Activated naive CD8-positive, alpha-beta T cell (primary cell): ENCODE data around the gene COG1.
A peak's percentile ranks its signal among the peaks of the same experiment; 100 is the strongest.

Source experiments
- H3K27ac Mint-ChIP-seq: one replicate; pipeline ENCODE4 v1.8.0; 2021; ENCODE audit warnings: mixed read lengths
- H3K27me3 Mint-ChIP-seq: one replicate; pipeline ENCODE4 v1.8.0; 2021; ENCODE audit warnings: mixed read lengths
- H3K36me3 Mint-ChIP-seq: one replicate; pipeline ENCODE4 v1.8.0; 2021; ENCODE audit warnings: mixed read lengths
- H3K4me1 Mint-ChIP-seq: one replicate; pipeline ENCODE4 v1.8.0; 2021; ENCODE audit warnings: low read depth, mixed read lengths
- H3K4me3 Mint-ChIP-seq: one replicate; pipeline ENCODE4 v1.8.0; 2021; ENCODE audit warnings: mild to moderate bottlenecking, mixed read lengths
- H3K9me3 Mint-ChIP-seq: one replicate; pipeline ENCODE4 v1.8.0; 2021; ENCODE audit warnings: low read depth, mixed read lengths

The COG1 gene

GRCh38 chr17:73224663-73225305, 31.9 kb downstream of the COG1 start:
- H3K27ac Mint-ChIP-seq, result no peak overlapping the region
- H3K27me3 Mint-ChIP-seq, result no peaks in the 10 kb centered on the region
- peaks cover 3% of the 10 kb centered on the region for H3K36me3 Mint-ChIP-seq
- H3K4me3 Mint-ChIP-seq, result no peak overlapping the region
- peaks cover 46% of the 10 kb centered on the region for H3K4me1 Mint-ChIP-seq
- no peaks in the 10 kb centered on the region for H3K9me3 Mint-ChIP-seq

DNA sequence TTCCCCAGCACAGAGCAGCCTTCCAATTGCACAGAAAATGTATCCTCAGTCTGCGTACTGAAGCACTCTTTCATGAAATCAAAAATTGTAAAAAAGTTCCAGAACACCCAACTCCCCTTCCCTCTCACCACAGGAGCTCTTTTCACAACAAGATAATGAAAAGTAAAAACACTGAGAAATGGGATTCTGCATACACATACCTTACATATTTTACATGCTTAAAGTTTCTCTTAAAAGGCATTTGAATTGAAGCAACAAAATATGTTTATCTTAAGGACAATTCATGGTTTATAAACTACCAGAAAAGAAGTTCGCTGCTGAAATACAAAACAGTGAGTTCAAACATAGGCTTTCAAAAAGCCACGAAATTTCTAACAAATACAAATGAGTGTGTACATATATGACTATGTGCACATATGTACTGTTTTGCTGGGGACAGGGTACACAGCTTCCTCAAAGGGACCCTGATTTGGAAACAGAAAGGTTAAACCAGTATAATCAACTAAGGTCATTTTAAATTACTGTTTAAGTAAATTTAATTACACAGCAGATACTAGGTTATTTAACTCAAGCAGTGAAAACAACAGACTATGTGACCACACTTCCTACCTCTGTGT, 33.8 kb downstream of the COG1 start:
- no peak overlapping the region for H3K4me3 Mint-ChIP-seq

GRCh38 chr17:73227379-73227778, 34.5 kb downstream of the COG1 start:
- H3K36me3 Mint-ChIP-seq, result peaks cover 3% of the 10 kb centered on the region
- no peaks in the 10 kb centered on the region for H3K27me3 Mint-ChIP-seq
- peak overlapping the region; percentile 14 for H3K4me3 Mint-ChIP-seq
- H3K27ac Mint-ChIP-seq, result peak overlapping the region; percentile 3
- H3K9me3 Mint-ChIP-seq, result no peaks in the 10 kb centered on the region
- peaks cover 62% of the 10 kb centered on the region for H3K4me1 Mint-ChIP-seq

More for the DNA sequence above, 33.8 kb downstream of the COG1 start:
- Mint-ChIP-seq H3K36me3 (peaks cover 3% of the 10 kb centered on the region), H3K9me3 (no peaks in the 10 kb centered on the region), H3K27me3 (no peaks in the 10 kb centered on the region), H3K4me1 (peaks cover 62% of the 10 kb centered on the region), H3K27ac (no peak overlapping the region)

DNA sequence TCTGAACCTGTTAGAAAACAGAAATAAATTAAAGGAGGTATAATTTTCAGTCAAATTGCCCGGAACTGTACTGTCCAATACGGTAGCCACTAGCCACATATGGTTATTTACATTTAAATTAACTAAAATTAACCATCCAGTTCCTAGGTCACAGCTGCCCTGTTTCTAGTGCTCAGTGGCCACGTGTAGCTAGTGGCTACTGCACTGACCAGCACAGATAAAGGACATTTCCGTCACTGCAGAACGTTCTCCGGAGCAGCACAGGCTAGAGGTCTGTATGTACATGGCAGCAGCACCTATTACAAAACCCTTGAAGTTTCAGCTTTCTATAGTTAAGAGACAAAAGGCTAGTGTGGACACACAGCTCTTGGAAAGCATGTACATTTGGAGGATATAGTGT, 35.1 kb downstream of the COG1 start:
- H3K27ac Mint-ChIP-seq, result no peak overlapping the region
- H3K4me3 Mint-ChIP-seq, result no peak overlapping the region
- peaks cover 4% of the 10 kb centered on the region for H3K36me3 Mint-ChIP-seq
- H3K9me3 Mint-ChIP-seq, result no peaks in the 10 kb centered on the region
- no peaks in the 10 kb centered on the region for H3K27me3 Mint-ChIP-seq
- H3K4me1 Mint-ChIP-seq, result peaks cover 63% of the 10 kb centered on the region

- Mint-ChIP-seq H3K4me1 (peaks cover 71% of the 10 kb centered on the region), H3K27ac (peak overlapping the region; percentile 17), H3K27me3 (no peaks in the 10 kb centered on the region), H3K9me3 (no peaks in the 10 kb centered on the region), H3K4me3 (peak overlapping the region; percentile 44), H3K36me3 (peaks cover 5% of the 10 kb centered on the region)
These were observed 35.9 kb downstream of the COG1 start for GRCh38 chr17:73228748-73229236.

DNA sequence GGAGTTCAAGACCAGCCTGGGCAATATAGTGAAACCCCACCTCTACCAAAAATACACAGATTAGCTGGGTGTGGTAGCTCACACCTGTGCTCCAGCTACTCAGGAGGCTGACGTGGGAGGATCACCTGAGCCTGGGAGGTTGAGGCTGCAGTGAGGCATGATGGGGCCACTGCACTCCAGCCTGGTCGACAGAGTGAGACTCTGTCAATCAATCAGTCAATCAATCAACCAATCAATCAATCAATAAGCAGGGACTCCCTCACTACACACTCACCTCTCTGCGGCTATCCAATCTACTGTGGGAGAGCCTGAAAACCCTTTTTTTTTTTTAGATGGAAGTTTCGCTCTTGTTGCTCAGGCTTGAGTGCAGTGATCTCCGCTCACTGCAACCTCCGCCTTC, 37.2 kb downstream of the COG1 start:
- Mint-ChIP-seq H3K36me3 (peaks cover 5% of the 10 kb centered on the region), H3K4me1 (peaks cover 71% of the 10 kb centered on the region), H3K27ac (peak overlapping the region; percentile 70), H3K4me3 (peak overlapping the region; percentile 61), H3K9me3 (no peaks in the 10 kb centered on the region), H3K27me3 (no peaks in the 10 kb centered on the region)

- peaks cover 13% of the 10 kb centered on the region for H3K36me3 Mint-ChIP-seq
- H3K27ac Mint-ChIP-seq, result peak overlapping the region; percentile 90
- no peaks in the 10 kb centered on the region for H3K27me3 Mint-ChIP-seq
- H3K4me1 Mint-ChIP-seq, result peaks cover 73% of the 10 kb centered on the region
- H3K9me3 Mint-ChIP-seq, result no peaks in the 10 kb centered on the region
- H3K4me3 Mint-ChIP-seq, result peak overlapping the region; percentile 96
These were observed 38.5 kb downstream of the COG1 start for GRCh38 chr17:73231395-73231794.

- H3K36me3 Mint-ChIP-seq, result peaks cover 11% of the 10 kb centered on the region
- H3K4me1 Mint-ChIP-seq, result peaks cover 73% of the 10 kb centered on the region
- peak overlapping the region; percentile 96 for H3K4me3 Mint-ChIP-seq
- no peaks in the 10 kb centered on the region for H3K27me3 Mint-ChIP-seq
- H3K9me3 Mint-ChIP-seq, result no peaks in the 10 kb centered on the region
- peak overlapping the region; percentile 97 for H3K27ac Mint-ChIP-seq
These were observed 39.2 kb downstream of the COG1 start for GRCh38 chr17:73231841-73232586.

DNA sequence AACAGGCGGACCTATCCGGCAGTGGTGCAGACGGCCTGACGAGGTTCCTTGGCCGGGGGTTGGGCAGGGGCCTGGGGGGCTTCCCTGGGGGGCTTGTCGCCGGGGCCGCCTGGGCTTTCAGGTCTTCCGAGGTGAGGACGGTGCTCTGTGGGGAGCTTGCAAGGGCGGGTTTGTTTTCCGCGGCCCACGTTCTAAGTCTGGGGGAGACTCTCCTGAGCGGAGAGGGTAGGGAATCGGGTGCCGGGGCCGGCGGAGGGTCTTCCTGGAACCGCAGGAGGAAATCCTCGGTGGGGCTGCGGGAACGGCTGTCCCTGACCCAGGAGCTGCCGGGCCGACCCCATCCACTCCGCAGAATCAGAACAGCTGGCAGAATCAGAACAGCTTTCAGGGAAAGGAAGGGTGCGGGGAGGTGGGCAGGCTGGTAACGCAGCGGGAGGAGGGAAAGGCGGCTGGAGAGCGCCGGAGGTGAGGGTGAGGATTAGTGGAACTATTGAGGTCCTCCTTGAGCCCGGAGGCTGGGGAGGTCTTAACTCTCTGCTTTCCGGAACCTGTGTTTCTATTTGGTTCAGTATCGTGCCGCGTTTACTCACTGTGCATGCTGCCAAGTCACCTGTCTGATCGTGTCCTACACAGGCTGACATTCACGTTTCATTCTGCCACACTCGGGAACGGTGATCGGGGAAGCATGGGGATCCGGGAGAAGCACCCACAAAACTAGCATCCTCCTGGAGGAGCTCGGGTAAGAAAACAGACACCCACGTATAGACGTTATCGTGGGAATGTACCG, 39.9 kb downstream of the COG1 start:
- Mint-ChIP-seq H3K27ac (peak overlapping the region; percentile 97), H3K27me3 (no peaks in the 10 kb centered on the region), H3K9me3 (no peaks in the 10 kb centered on the region), H3K4me3 (peak overlapping the region; percentile 96), H3K36me3 (peaks cover 15% of the 10 kb centered on the region), H3K4me1 (peaks cover 73% of the 10 kb centered on the region)

- H3K9me3 Mint-ChIP-seq, result no peaks in the 10 kb centered on the region
- peaks cover 73% of the 10 kb centered on the region for H3K4me1 Mint-ChIP-seq
- peak overlapping the region; percentile 27 for H3K4me3 Mint-ChIP-seq
- H3K27ac Mint-ChIP-seq, result no peak overlapping the region
- no peaks in the 10 kb centered on the region for H3K27me3 Mint-ChIP-seq
- H3K36me3 Mint-ChIP-seq, result peaks cover 15% of the 10 kb centered on the region
These were observed 41.9 kb downstream of the COG1 start for GRCh38 chr17:73234736-73235135.

GRCh38 chr17:73237714-73238113, 44.9 kb downstream of the COG1 start:
- H3K4me1 Mint-ChIP-seq, result peaks cover 69% of the 10 kb centered on the region
- H3K9me3 Mint-ChIP-seq, result no peaks in the 10 kb centered on the region
- peak overlapping the region; percentile 75 for H3K4me3 Mint-ChIP-seq
- H3K27ac Mint-ChIP-seq, result peak overlapping the region; percentile 59
- no peaks in the 10 kb centered on the region for H3K27me3 Mint-ChIP-seq
- peaks cover 17% of the 10 kb centered on the region for H3K36me3 Mint-ChIP-seq

DNA sequence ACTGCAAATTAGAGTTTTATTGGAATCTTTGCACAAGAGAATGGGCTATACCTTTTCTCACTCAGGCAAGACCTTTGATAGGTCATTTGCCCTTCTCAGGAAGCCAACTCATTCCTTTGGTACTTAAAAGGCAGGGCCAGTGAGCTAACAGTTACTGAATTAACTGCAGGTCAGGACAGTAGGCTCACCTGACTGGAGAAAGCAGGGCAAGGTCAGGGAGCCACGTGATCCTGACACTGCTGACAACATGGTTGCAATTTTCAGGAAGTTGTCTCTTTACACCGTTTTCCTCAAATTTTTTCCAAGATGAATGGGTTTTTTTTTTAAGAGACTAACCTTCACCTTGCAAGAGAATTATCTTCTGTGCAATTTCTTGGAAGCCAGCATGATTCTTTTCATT, 47.7 kb downstream of the COG1 start:
- Mint-ChIP-seq H3K27ac (no peak overlapping the region), H3K4me1 (peaks cover 50% of the 10 kb centered on the region), H3K27me3 (no peaks in the 10 kb centered on the region), H3K4me3 (no peak overlapping the region), H3K36me3 (peaks cover 11% of the 10 kb centered on the region), H3K9me3 (no peaks in the 10 kb centered on the region)

DNA sequence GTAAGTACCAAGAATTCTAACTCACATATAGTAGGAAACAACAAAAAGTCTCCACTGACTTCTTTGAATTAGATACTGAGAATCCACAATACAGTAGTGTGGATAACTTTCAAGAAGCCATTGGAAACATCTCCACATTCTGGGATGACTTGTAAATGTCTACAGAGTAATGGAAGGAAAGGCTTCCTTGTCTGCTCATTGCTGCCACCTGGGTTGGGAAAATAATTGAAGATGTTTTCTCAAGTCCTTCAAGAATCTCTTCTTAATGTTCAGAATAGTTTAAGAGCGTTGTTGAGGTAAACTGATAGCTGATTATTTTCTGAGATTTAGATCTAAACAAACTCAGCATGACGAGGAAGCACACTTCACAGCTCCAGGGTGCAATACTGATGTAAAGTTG, 54.9 kb downstream of the COG1 start:
- Mint-ChIP-seq H3K27me3 (no peaks in the 10 kb centered on the region), H3K4me1 (no peaks in the 10 kb centered on the region), H3K27ac (no peak overlapping the region), H3K4me3 (no peak overlapping the region), H3K9me3 (no peaks in the 10 kb centered on the region), H3K36me3 (no peaks in the 10 kb centered on the region)

- Mint-ChIP-seq H3K36me3 (no peaks in the 10 kb centered on the region), H3K27ac (no peak overlapping the region), H3K4me1 (no peaks in the 10 kb centered on the region), H3K9me3 (no peaks in the 10 kb centered on the region), H3K27me3 (no peaks in the 10 kb centered on the region), H3K4me3 (no peak overlapping the region)
These were observed 55.7 kb downstream of the COG1 start for GRCh38 chr17:73248532-73248931.

- H3K36me3 Mint-ChIP-seq, result no peaks in the 10 kb centered on the region
- no peaks in the 10 kb centered on the region for H3K27me3 Mint-ChIP-seq
- no peak overlapping the region for H3K4me3 Mint-ChIP-seq
- H3K4me1 Mint-ChIP-seq, result no peaks in the 10 kb centered on the region
- no peaks in the 10 kb centered on the region for H3K9me3 Mint-ChIP-seq
- H3K27ac Mint-ChIP-seq, result no peak overlapping the region
These were observed 56.8 kb downstream of the COG1 start for GRCh38 chr17:73249700-73250099.
